ENCODE data around the gene GABRB3. TPM values are rescaled to one million over a fixed set of nuclear protein-coding genes. Genes with fewer than 3 reads are reported as not detected.

The GABRB3 gene
- total and polyA plus RNA-seq, 2 donors (not counting 3 experiments of a cell fraction or from before 2014, with no cell fraction given) = 0.03 TPM; not detected in 1

GRCh38 chr15:26634319-26634718 lies 138.5 kb downstream of the GABRB3 start:
- H3K4me3 ChIP-seq (replicated peaks in 1 of 3; ENCODE audit: insufficient read depth in 1 of 3, low read depth in 1 of 3, low read length in 3 of 3) = no peak overlapping the region
- no peak overlapping the region for H2AFZ ChIP-seq (ENCODE audit: low read depth, low read length)
- no peak overlapping the region for H3K4me2 ChIP-seq (ENCODE audit: insufficient read depth, low read length)
- no peaks in the 10 kb centered on the region for H4K20me1 ChIP-seq (replicated peaks; ENCODE audit: control insufficient read depth, extremely low read depth, insufficient read depth, low read length)
- DNase-seq (ENCODE audit: low read depth, low spot score) = no peak
- CTCF ChIA-PET = no interaction called here
- no peak for FAIRE-seq
- dilution Hi-C loops (cut with MboI; ENCODE audit: extremely low pct_ligation_motif_present, low sequenced_read_pairs) = no loop called here
- POLR2A ChIA-PET = no interaction called here
- intact Hi-C loops (cut with micrococcal nuclease) = no loop called here
- no peak for TF ChIP-seq JUN (IDR thresholded peaks at IDR 0.05; ENCODE audit: borderline replicate concordance, insufficient read depth, insufficient read length, low read depth)
- no peak for TF ChIP-seq EZH2 (IDR thresholded peaks at IDR 0.05; ENCODE audit: borderline replicate concordance, low read depth, low read length, severe bottlenecking)
- TF ChIP-seq, protein P1, sequence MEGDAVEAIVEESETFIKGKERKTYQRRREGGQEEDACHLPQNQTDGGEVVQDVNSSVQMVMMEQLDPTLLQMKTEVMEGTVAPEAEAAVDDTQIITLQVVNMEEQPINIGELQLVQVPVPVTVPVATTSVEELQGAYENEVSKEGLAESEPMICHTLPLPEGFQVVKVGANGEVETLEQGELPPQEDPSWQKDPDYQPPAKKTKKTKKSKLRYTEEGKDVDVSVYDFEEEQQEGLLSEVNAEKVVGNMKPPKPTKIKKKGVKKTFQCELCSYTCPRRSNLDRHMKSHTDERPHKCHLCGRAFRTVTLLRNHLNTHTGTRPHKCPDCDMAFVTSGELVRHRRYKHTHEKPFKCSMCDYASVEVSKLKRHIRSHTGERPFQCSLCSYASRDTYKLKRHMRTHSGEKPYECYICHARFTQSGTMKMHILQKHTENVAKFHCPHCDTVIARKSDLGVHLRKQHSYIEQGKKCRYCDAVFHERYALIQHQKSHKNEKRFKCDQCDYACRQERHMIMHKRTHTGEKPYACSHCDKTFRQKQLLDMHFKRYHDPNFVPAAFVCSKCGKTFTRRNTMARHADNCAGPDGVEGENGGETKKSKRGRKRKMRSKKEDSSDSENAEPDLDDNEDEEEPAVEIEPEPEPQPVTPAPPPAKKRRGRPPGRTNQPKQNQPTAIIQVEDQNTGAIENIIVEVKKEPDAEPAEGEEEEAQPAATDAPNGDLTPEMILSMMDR (IDR thresholded peaks at IDR 0.05; ENCODE audit: extremely low read depth in 1 of 2, insufficient read depth in 1 of 2, low read depth in 1 of 2, low read length in 2 of 2) = no peak
- TF ChIP-seq POLR2AphosphoS5 (IDR thresholded peaks at IDR 0.05; ENCODE audit: insufficient read depth, low read depth, low read length) = no peak
- no peak for TF ChIP-seq GATA2 (IDR thresholded peaks at IDR 0.05; ENCODE audit: insufficient read depth, insufficient read length, low read depth, low read length)
- TF ChIP-seq POLR2A (IDR thresholded peaks at IDR 0.05; ENCODE audit: low read depth, low read length) = no peak
- no peak for TF ChIP-seq MAX (IDR thresholded peaks at IDR 0.05; ENCODE audit: insufficient read depth, insufficient read length)
- TF ChIP-seq MYC (IDR thresholded peaks at IDR 0.05; ENCODE audit: low read depth, low read length) = no peak
- no peak for TF ChIP-seq FOS (IDR thresholded peaks at IDR 0.05; ENCODE audit: borderline replicate concordance, insufficient read depth, low read length)
- H3K9me3 ChIP-seq (replicated peaks; ENCODE audit: control insufficient read depth, insufficient read depth, low read length) = peaks cover 13% of the 10 kb centered on the region
- H3K27ac ChIP-seq (ENCODE audit: insufficient read depth, low read depth, low read length) = no peak overlapping the region
- H3K9ac ChIP-seq (replicated peaks; ENCODE audit: extremely low read depth, insufficient read depth, low read length) = no peak overlapping the region
- H3K79me2 ChIP-seq (ENCODE audit: control insufficient read depth, insufficient read depth, low read length) = no peaks in the 10 kb centered on the region
- no peaks in the 10 kb centered on the region for H3K4me1 ChIP-seq (ENCODE audit: control insufficient read depth, extremely low read depth, insufficient read depth, low read length)
- BruUV-seq (replicated peaks) = no TSS peak
- no peaks in the 10 kb centered on the region for H3K27me3 ChIP-seq (ENCODE audit: control insufficient read depth in 2 of 2, insufficient read depth in 2 of 2, low read length in 2 of 2)
- no peaks in the 10 kb centered on the region for H3K36me3 ChIP-seq (ENCODE audit: control insufficient read depth in 2 of 2, extremely low read depth in 1 of 2, insufficient read depth in 2 of 2, low read length in 2 of 2)
- H3K9me1 ChIP-seq (replicated peaks; ENCODE audit: control insufficient read depth, extremely low read depth, insufficient read depth, low read length) = no peaks in the 10 kb centered on the region

All from endothelial cell of umbilical vein (primary cell).